ENCODE data around the gene TPPP2. TPM values are rescaled to one million over a fixed set of nuclear protein-coding genes. Genes with fewer than 3 reads are reported as not detected.

The TPPP2 gene
- total and polyA plus RNA-seq, 2 experiments from 2014 or later: not detected

DNA sequence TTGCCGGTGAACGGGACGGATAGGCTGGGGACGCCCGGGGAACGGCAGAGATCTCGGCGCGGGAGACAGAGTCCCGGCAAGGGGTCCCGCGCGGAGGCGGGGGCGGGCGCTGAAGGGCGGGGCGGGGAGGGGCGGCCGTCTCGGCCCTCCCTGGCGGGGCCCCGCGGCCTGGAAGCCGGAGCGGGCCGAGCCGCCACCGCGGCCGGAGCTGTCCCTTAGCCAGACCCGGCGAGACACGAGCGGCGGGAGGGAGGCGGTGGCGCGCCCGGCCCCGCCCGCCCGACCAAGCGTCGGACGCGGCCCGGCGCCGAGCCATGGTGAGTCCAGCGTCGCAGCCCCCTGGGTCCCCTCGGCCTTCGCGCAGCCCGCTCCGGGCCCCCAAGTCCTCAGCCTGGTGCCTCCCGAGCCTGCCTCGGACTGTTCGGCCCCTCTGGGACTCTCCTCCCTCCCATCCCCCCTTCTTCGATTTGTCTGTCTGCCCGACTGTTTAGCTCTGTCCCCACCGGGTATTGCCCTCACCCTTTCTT is 40.1 kb downstream of the TPPP2 start, which contains the start of gene ARHGEF40:
Gene ARHGEF40, plus strand, starts transcription at position 222 of the 527 bp plus-strand sequence. Its CDS starts 93 bp downstream, at position 315.
- peak within 1 kb of the TSS; percentile 96 for H2AFZ ChIP-seq
- no peaks in the 10 kb centered on the region for H3K9me2 ChIP-seq (ENCODE audit: insufficient read depth)
- TF ChIP-seq ZNF114 (CRISPR knock-in tag; IDR thresholded peaks at IDR 0.05): no peak
- TF ChIP-seq ZNF331 (CRISPR knock-in tag; IDR thresholded peaks at IDR 0.05; ENCODE audit: low read depth): no peak
- no peak for TF ChIP-seq EZH2phosphoT487 (IDR thresholded peaks at IDR 0.05; ENCODE audit: unreplicated experiment)
- TF ChIP-seq, protein P1, sequence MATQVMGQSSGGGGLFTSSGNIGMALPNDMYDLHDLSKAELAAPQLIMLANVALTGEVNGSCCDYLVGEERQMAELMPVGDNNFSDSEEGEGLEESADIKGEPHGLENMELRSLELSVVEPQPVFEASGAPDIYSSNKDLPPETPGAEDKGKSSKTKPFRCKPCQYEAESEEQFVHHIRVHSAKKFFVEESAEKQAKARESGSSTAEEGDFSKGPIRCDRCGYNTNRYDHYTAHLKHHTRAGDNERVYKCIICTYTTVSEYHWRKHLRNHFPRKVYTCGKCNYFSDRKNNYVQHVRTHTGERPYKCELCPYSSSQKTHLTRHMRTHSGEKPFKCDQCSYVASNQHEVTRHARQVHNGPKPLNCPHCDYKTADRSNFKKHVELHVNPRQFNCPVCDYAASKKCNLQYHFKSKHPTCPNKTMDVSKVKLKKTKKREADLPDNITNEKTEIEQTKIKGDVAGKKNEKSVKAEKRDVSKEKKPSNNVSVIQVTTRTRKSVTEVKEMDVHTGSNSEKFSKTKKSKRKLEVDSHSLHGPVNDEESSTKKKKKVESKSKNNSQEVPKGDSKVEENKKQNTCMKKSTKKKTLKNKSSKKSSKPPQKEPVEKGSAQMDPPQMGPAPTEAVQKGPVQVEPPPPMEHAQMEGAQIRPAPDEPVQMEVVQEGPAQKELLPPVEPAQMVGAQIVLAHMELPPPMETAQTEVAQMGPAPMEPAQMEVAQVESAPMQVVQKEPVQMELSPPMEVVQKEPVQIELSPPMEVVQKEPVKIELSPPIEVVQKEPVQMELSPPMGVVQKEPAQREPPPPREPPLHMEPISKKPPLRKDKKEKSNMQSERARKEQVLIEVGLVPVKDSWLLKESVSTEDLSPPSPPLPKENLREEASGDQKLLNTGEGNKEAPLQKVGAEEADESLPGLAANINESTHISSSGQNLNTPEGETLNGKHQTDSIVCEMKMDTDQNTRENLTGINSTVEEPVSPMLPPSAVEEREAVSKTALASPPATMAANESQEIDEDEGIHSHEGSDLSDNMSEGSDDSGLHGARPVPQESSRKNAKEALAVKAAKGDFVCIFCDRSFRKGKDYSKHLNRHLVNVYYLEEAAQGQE (IDR thresholded peaks at IDR 0.05; ENCODE audit: unreplicated experiment): no peak
- TF ChIP-seq EZH2 (IDR thresholded peaks at IDR 0.05; ENCODE audit: low read depth, unreplicated experiment): no peak
- TF ChIP-seq NANOG (IDR thresholded peaks at IDR 0.05; ENCODE audit: borderline replicate concordance): no peak
- TF ChIP-seq POLR2AphosphoS5 (IDR thresholded peaks at IDR 0.05; ENCODE audit: low read depth): no peak
- TF ChIP-seq JUNB (IDR thresholded peaks at IDR 0.05; ENCODE audit: unreplicated experiment): no peak
- peaks cover 13% of the 10 kb centered on the region for H3K4me1 ChIP-seq (ENCODE audit: insufficient read depth)
- DNase-seq (ENCODE audit: low spot score) (peak; percentile 60), ATAC-seq (peak; percentile 5)
- no peaks in the 10 kb centered on the region; the same call in 1 of the 3 replicates for H3K9me3 Mint-ChIP-seq
- H3K4me1 Mint-ChIP-seq: peaks cover 35% of the 10 kb centered on the region
- peak within 1 kb of the TSS; percentile 97 for H3K4me3 Mint-ChIP-seq
- peak within 1 kb of the TSS; percentile 95 for H3K4me3 ChIP-seq
- peaks cover 27% of the 10 kb centered on the region for H3K36me3 Mint-ChIP-seq (ENCODE audit: low read depth)
- peaks cover 17% of the 10 kb centered on the region for H3F3A ChIP-seq (replicated peaks; ENCODE audit: low read depth)
- H3K27ac ChIP-seq (ENCODE audit: low read depth): peak within 1 kb of the TSS; percentile 92
- H3K27me3 ChIP-seq (ENCODE audit: insufficient read depth): peaks cover 27% of the 10 kb centered on the region
- peaks cover 23% of the 10 kb centered on the region for H3K27me3 Mint-ChIP-seq (ENCODE audit: insufficient read depth, low read depth, poor library complexity)
- H3K79me2 ChIP-seq (replicated peaks; ENCODE audit: insufficient read depth): peaks cover 6% of the 10 kb centered on the region
- no peaks in the 10 kb centered on the region; the same call in 1 of the 2 replicates for H4K20me1 ChIP-seq (replicated peaks; ENCODE audit: insufficient read depth)
- H3K27ac Mint-ChIP-seq: peak within 1 kb of the TSS; percentile 96
- peaks cover 4% of the 10 kb centered on the region; the same call in 1 of the 2 replicates for H3K36me3 ChIP-seq (ENCODE audit: insufficient read depth)
- H3K4me2 ChIP-seq: peak within 1 kb of the TSS; percentile 98

DNA sequence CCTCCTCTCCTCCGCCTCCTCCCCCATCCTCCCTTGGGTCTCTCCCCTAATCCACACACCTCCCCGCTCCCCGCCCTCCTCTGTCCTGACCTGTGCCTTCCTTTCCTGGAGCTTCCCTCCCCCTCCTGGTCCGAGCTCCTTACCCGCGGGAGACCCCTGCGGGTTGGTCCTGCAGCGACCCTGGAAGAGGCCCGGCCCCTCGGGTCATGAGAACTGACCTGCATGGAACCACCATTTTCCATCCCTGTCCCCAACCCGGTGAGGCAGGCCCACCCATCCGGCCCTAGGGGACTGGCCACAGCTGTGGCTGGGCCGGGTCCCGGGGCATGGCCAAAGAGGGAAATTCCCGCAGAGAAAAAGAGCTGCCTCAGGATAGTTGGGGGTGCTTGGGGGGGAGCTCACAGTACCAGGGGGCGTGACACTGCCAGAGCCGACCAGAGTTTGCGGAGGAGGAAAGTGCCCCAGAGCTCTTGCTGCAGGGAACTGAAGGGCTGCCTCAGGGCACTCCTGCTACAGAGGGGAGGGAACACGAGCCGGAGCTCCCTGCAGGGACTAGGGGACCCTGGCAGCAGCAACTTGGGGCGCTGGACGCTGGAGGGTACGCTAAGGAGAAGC is 40.7 kb downstream of the TPPP2 start:
- DNase-seq (ENCODE audit: low spot score): peak; percentile 82
- Histone ChIP-seq H3K4me2 (peak overlapping the region; percentile 98), H4K20me1 (replicated peaks; ENCODE audit: insufficient read depth) (no peaks in the 10 kb centered on the region; the same call in 1 of the 2 replicates), H3K9me2 (ENCODE audit: insufficient read depth) (no peaks in the 10 kb centered on the region), H3K4me1 (ENCODE audit: insufficient read depth) (peaks cover 13% of the 10 kb centered on the region), H3K36me3 (ENCODE audit: insufficient read depth) (peaks cover 4% of the 10 kb centered on the region; the same call in 1 of the 2 replicates), H3K79me2 (replicated peaks; ENCODE audit: insufficient read depth) (peaks cover 6% of the 10 kb centered on the region), H3K27me3 (ENCODE audit: insufficient read depth) (peaks cover 27% of the 10 kb centered on the region), H2AFZ (peak overlapping the region; percentile 69), H3F3A (replicated peaks; ENCODE audit: low read depth) (peaks cover 17% of the 10 kb centered on the region), H3K27ac (ENCODE audit: low read depth) (peak overlapping the region; percentile 92), H3K4me3 (peak overlapping the region; percentile 95)
- Mint-ChIP-seq H3K36me3 (ENCODE audit: low read depth) (peaks cover 32% of the 10 kb centered on the region), H3K9me3 (no peaks in the 10 kb centered on the region; the same call in 1 of the 3 replicates), H3K27me3 (ENCODE audit: insufficient read depth, low read depth, poor library complexity) (peaks cover 23% of the 10 kb centered on the region), H3K4me3 (peak overlapping the region; percentile 97), H3K4me1 (peaks cover 35% of the 10 kb centered on the region), H3K27ac (peak overlapping the region; percentile 96)
- peak; percentile 18 for ATAC-seq
- TF ChIP-seq, protein P1 (IDR thresholded peaks at IDR 0.05; ENCODE audit: unreplicated experiment): no peak
- TF ChIP-seq, protein P2, sequence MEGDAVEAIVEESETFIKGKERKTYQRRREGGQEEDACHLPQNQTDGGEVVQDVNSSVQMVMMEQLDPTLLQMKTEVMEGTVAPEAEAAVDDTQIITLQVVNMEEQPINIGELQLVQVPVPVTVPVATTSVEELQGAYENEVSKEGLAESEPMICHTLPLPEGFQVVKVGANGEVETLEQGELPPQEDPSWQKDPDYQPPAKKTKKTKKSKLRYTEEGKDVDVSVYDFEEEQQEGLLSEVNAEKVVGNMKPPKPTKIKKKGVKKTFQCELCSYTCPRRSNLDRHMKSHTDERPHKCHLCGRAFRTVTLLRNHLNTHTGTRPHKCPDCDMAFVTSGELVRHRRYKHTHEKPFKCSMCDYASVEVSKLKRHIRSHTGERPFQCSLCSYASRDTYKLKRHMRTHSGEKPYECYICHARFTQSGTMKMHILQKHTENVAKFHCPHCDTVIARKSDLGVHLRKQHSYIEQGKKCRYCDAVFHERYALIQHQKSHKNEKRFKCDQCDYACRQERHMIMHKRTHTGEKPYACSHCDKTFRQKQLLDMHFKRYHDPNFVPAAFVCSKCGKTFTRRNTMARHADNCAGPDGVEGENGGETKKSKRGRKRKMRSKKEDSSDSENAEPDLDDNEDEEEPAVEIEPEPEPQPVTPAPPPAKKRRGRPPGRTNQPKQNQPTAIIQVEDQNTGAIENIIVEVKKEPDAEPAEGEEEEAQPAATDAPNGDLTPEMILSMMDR (conservative IDR thresholded peaks at IDR 0.05; ENCODE audit: low read depth in 2 of 2): peak; percentile 16 to 34; a peak in 1 of 4 replicates
- no peak for TF ChIP-seq ZNF331 (CRISPR knock-in tag; IDR thresholded peaks at IDR 0.05; ENCODE audit: low read depth)
- no peak for TF ChIP-seq POLR2AphosphoS5 (IDR thresholded peaks at IDR 0.05; ENCODE audit: low read depth)
